Measurements from ENCODE around the gene DIPK1C. TPM values are rescaled to one million over a fixed set of nuclear protein-coding genes. Genes with fewer than 3 reads are reported as not detected.

The DIPK1C gene
- total and polyA plus RNA-seq, 11 donors = 1.3 to 14.2 (median 6.3) TPM

DNA sequence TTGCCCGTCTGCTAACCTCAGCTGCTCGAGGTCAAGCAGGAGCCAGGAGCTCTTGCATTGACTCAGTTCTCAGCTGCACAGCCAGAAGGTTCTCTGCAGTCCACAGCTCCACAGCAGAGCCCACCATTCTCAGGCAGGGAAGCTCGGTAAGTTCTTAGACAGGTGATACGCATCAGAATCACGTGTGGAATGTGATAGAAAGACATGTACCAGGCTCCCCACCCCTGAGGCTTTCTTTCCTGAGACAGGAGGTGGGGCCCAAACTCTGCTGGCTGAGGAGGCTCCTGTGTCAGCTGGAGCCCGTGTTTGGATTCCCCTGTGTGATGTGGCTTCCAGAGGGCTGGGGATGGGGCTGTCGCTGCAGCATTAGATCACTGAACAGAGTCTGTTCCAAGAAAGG is 28.0 kb downstream of the DIPK1C start:
- Histone ChIP-seq H3K36me3 (no peaks in the 10 kb centered on the region), H3K27ac (no peak overlapping the region), H3K9me3 (peaks cover 0 to 17% (median 5%) of the 10 kb centered on the region in 12 donors), H3K4me3 (no peak overlapping the region), H3K4me1 (no peaks in the 10 kb centered on the region), H3K27me3 (no peaks in the 10 kb centered on the region)
- 56 to 70% (median 65%) methylated on average over 6 to 7 of the region's 7 CpGs for WGBS, 4 donors
- intact Hi-C loops (cut with DNase I) = loop anchor here in 1 of 10 donors (2.0 kb wide), 1 partner anchor 20 kb away; no protein-coding TSS in a partner anchor
- DNase-seq (no peak), ATAC-seq (no peak)
- no peak for TF ChIP-seq POLR2A (IDR thresholded peaks at IDR 0.05)
- TF ChIP-seq, protein P1, sequence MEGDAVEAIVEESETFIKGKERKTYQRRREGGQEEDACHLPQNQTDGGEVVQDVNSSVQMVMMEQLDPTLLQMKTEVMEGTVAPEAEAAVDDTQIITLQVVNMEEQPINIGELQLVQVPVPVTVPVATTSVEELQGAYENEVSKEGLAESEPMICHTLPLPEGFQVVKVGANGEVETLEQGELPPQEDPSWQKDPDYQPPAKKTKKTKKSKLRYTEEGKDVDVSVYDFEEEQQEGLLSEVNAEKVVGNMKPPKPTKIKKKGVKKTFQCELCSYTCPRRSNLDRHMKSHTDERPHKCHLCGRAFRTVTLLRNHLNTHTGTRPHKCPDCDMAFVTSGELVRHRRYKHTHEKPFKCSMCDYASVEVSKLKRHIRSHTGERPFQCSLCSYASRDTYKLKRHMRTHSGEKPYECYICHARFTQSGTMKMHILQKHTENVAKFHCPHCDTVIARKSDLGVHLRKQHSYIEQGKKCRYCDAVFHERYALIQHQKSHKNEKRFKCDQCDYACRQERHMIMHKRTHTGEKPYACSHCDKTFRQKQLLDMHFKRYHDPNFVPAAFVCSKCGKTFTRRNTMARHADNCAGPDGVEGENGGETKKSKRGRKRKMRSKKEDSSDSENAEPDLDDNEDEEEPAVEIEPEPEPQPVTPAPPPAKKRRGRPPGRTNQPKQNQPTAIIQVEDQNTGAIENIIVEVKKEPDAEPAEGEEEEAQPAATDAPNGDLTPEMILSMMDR (IDR thresholded peaks at IDR 0.05) = no peak

DNA sequence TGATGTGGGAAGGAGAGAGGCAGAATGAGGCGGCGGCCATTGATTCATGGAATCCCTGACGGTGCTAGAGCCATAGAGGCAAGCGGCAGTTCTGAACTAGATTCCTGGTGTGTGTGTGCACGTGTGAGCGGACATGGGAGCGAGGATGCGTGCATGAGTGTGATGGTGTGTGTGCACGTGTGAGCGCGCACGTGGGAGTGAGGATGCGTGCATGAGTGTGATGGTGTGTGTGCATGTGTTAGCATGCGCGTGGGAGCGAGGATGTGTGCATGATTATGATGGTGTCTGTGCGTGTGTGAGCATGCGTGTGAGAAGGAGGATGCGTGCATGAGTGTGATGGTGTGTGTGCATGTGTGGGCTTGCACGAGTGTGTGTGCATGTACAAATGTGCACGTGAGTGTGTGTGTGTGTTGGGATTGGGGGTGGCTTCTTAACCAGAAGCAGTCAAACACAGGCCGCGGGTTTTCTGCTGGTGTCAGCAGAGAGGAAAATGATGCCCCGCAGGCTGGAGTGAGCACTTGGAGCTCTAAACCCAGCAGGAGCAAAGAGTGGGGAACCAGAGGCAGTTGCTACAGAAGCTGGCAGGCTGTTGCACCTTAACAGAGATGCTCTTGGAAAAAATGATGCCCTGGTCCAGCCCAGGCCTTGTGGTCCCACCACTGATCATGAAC is 29.5 kb downstream of the DIPK1C start:
- 95 to 97% (median 96%) methylated on average over 24 of the region's 24 CpGs for whole genome bisulfite sequencing, 4 donors
- ATAC-seq = no peak
- DNase-seq = no peak
- Histone ChIP-seq H3K9me3 (peaks cover 0 to 17% (median 5%) of the 10 kb centered on the region in 12 donors), H3K4me3 (no peak overlapping the region), H3K36me3 (no peaks in the 10 kb centered on the region), H3K27ac (no peak overlapping the region), H3K27me3 (no peaks in the 10 kb centered on the region), H3K4me1 (no peaks in the 10 kb centered on the region)
- intact Hi-C loops (cut with DNase I) = loop anchor here in 1 of 10 donors (2.0 kb wide), 1 partner anchor 21 kb away; no protein-coding TSS in a partner anchor
- TF ChIP-seq, protein P1 (IDR thresholded peaks at IDR 0.05) = no peak
- TF ChIP-seq POLR2A (IDR thresholded peaks at IDR 0.05) = no peak

DNA sequence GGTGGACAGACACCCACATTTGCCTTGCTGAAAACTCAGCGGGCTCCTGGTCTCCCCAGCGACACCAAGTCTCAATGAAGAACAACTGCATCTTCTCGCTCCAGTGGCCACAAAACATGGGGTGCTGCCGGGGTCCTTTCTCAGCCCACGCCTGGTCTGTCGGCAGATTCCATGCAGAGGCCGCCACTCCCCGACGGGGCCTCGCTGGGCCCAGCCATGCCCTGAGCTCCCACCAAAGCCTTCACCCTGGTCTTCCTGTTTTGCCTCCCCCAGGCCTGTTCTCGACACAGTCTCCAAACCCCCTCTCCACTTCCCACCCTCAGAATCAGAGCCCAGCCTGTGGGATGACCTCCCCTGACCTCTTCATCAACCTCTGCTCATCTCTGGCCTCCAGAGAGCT is 31.2 kb downstream of the DIPK1C start:
- intact Hi-C loops (cut with DNase I) = no loop called here
- peaks cover 0 to 17% (median 5%) of the 10 kb centered on the region in 12 donors for H3K9me3 ChIP-seq
- no peak overlapping the region for H3K4me3 ChIP-seq
- no peaks in the 10 kb centered on the region for H3K27me3 ChIP-seq
- H3K27ac ChIP-seq = no peak overlapping the region
- 97% methylated on average over 11 of the region's 11 CpGs for WGBS, 4 donors
- peaks cover 0 to 3% (median 0%) of the 10 kb centered on the region in 12 donors for H3K4me1 ChIP-seq
- no peak for ATAC-seq
- no peaks in the 10 kb centered on the region for H3K36me3 ChIP-seq
- TF ChIP-seq POLR2A (IDR thresholded peaks at IDR 0.05) = no peak
- TF ChIP-seq, protein P1 (IDR thresholded peaks at IDR 0.05) = no peak
- DNase-seq = no peak

DNA sequence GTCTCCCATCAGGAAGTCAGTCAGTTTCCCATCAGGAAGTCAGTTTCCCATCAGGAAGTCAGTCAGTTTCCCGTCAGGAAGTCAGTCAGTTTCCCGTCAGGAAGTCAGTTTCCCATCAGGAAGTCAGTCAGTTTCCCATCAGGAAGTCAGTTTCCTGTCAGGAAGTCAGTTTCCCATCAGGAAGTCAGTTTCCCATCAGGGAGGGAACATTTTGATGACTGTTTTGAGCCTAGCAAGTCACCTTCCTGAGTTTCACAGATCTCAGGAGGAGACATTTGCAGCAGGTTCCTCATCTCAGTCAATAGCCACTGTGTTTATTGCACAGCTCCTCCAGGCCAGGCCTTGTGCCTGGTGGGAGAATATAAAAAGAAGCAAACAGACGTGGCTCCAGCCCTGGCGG is 31.9 kb downstream of the DIPK1C start:
- no peak overlapping the region for H3K4me3 ChIP-seq

More for the DNA sequence above, 31.9 kb downstream of the DIPK1C start:
- ATAC-seq (no peak), DNase-seq (no peak)
- intact Hi-C loops (cut with DNase I) = no loop called here
- WGBS, 4 donors = 78 to 88% (median 85%) methylated on average over 2 to 4 of the region's 4 CpGs
- Histone ChIP-seq H3K36me3 (no peaks in the 10 kb centered on the region), H3K27me3 (no peaks in the 10 kb centered on the region), H3K4me1 (peaks cover 0 to 10% (median 0%) of the 10 kb centered on the region in 12 donors), H3K9me3 (peaks cover 0 to 17% (median 5%) of the 10 kb centered on the region in 12 donors), H3K27ac (no peak overlapping the region)
- TF ChIP-seq, protein P1 (IDR thresholded peaks at IDR 0.05) = no peak
- no peak for TF ChIP-seq POLR2A (IDR thresholded peaks at IDR 0.05)
